ENCODE data around the gene C2CD4C.
"Not testable (repeated sequence)": the region's sequence is repeated elsewhere in the genome, so short reads cannot be mapped to it uniquely, and the experiment has no call there.

The C2CD4C gene

DNA sequence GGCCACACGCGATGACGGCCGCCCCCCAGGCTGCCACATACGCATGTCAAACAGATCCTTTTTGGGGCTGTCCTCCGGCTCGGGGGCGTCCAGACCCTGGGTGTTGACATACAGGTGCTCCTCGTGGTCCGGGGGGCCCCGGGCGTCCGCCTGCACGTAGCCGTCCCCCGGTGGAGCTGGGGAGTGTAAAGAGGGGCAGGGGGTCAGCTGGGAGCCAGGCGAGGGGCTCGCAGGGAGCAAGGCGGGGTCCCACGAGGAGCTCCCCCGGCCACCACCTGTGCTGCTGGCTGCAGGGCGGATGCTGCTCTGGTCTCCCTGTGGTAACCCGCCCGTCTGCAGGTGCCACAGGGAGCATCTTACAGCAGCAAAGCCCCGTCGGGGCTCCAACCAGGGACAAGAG, 16.1 kb upstream of the C2CD4C start:
- no peak overlapping the region for H3K27ac ChIP-seq
- no peak for TF ChIP-seq CTCF (conservative IDR thresholded peaks at IDR 0.05)

GRCh38 chr19:424546-424945, 15.6 kb upstream of the C2CD4C start:
- no peak overlapping the region for H3K27ac ChIP-seq
- TF ChIP-seq CTCF (conservative IDR thresholded peaks at IDR 0.05) = no peak

DNA sequence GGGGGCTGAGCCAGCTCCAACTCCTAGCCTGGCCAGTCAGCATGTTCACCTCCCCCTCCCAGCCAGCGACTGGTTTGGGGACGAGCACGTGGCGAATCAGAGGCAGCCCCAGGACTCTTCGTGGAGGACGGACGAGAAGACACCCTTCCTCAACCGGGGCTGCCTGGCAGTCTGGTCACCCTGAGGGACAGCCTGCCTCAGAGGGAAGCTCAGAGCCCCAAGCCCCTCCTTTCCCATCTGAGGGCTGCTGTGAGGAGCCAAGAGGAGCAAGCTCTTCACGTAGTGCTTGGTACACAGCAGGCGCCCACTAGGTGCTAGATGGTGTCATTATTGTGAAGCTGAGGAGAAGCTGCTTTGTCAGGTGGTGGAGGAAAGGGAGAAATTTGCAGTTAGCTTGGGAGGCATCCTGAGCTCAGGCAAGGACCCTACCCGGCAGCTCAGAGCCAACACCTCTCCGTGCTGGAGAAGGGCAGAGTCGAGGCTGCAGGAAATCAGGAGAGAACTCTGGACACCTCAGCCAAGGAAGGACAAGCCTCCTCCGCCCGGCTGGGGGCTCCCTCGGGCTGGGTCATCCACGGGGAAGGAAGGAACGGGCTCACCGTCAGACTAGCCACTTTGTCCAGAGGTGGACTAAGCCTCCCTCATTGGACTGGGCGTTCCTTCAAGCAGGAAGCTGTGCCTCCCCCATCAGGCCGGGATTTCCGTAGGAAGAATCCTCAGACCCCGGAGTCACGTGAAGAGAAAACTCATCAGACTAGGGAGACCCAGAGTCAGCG, 14.9 kb upstream of the C2CD4C start:
- H3K27ac ChIP-seq = no peak overlapping the region
- TF ChIP-seq CTCF (conservative IDR thresholded peaks at IDR 0.05) = no peak

- not testable (repeated sequence) for H3K27ac ChIP-seq
These were observed 13.9 kb upstream of the C2CD4C start for GRCh38 chr19:422917-423226.

DNA sequence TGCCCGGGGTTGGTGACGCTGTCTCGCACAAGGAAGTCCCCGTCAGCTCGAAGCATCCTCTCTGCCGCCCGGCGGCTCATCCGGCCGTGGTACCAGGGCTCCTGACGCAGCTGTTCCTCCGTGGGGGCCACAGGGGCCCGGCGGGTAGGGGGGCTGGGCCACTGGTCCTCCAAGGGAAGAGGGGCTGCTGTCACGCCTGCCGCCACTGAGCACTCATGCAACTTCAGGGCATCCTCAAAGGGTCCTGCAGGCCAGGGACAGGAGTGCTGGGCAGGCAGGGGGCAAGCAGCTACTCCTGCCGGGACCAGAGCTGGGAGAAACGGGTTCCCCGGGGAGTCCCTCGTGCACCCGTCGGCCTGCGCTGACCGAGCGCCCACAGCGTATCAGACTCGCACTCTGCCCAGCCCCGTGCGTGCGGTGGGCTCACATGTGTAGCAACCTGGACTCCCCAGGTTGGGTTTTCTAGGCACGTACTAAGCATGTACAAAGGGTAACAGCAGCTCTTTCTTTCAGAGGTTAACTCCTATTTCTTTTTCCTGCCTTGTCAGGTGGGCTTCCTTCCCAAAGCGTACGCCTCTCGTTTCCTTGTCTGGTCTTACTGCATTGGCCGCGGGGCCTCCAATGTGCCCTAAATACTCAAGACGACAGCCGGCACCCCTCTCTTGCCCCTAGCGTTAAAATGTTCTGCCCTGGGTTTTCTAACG, 13.4 kb upstream of the C2CD4C start:
- TF ChIP-seq CTCF (conservative IDR thresholded peaks at IDR 0.05) = no peak
- H3K27ac ChIP-seq = no peak overlapping the region

GRCh38 chr19:419721-420515, 11.0 kb upstream of the C2CD4C start:
- no peak for TF ChIP-seq CTCF (conservative IDR thresholded peaks at IDR 0.05)
- no peak overlapping the region for H3K27ac ChIP-seq

GRCh38 chr19:418761-419671, 10.1 kb upstream of the C2CD4C start:
- no peak overlapping the region for H3K27ac ChIP-seq

More at GRCh38 chr19:418761-419671, 10.1 kb upstream of the C2CD4C start:
- no peak for TF ChIP-seq CTCF (conservative IDR thresholded peaks at IDR 0.05)
